Measurements from ENCODE around the gene PRKAG1. TPM values are rescaled to one million over a fixed set of nuclear protein-coding genes. Genes with fewer than 3 reads are reported as not detected.
A peak's percentile ranks its signal among the peaks of the same experiment; 100 is the strongest.

Gene PRKAG1
- total and polyA plus RNA-seq, 7 donors, result 48.6 to 71.3 (median 61.3) TPM

DNA sequence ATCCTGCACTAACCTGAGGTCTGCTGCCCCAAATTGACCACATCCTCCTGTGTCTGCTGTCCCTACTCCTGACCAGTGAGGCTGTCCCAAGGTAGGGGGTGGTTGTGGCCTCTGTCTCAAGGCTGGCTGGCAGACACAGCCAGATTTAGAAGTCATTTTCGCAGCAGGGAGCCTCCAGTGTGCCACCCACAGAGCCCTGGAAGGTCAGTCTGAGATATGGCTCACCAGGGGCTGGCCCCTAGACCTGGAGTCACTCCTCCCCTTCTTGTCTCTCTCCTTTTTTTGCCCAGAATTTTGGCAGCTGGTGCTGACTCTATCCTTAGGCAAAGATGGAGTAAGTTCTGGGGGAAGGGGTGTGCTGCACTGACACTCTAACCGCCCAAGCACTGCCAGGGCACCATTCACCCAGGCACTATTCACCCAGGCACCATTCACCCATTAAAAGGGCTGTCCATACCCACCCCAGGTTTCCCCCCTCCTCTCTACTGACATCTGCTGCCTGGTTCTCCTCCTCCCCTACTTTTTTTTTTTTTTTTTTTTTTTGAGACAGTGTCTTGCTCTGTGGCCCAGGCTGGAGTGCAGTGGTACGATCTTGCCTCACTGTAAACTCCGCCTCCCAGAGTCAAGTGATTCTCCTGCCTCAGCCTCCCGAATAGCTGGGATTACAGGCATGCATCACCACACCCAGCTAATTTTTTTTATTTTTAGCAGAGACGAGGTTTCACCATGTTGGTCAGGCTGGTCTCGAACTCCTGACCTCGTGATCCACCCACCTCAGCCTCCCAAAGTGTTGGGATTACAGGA is 27.1 kb downstream of the PRKAG1 start:
- Histone ChIP-seq H3K4me1 (peaks cover 0 to 13% (median 11%) of the 10 kb centered on the region in 4 donors), H3K4me3 (no peak overlapping the region), H3K9me3 (no peaks in the 10 kb centered on the region), H3K27ac (no peak overlapping the region), H3K27me3 (peaks cover 17 to 99% (median 38%) of the 10 kb centered on the region in 3 donors), H3K36me3 (no peaks in the 10 kb centered on the region)
- no peak for DNase-seq
- TF ChIP-seq POLR2AphosphoS5 (IDR thresholded peaks at IDR 0.05) (no peak), POLR2A (IDR thresholded peaks at IDR 0.05) (no peak), EP300 (IDR thresholded peaks at IDR 0.05) (no peak)
- TF ChIP-seq, protein P1, sequence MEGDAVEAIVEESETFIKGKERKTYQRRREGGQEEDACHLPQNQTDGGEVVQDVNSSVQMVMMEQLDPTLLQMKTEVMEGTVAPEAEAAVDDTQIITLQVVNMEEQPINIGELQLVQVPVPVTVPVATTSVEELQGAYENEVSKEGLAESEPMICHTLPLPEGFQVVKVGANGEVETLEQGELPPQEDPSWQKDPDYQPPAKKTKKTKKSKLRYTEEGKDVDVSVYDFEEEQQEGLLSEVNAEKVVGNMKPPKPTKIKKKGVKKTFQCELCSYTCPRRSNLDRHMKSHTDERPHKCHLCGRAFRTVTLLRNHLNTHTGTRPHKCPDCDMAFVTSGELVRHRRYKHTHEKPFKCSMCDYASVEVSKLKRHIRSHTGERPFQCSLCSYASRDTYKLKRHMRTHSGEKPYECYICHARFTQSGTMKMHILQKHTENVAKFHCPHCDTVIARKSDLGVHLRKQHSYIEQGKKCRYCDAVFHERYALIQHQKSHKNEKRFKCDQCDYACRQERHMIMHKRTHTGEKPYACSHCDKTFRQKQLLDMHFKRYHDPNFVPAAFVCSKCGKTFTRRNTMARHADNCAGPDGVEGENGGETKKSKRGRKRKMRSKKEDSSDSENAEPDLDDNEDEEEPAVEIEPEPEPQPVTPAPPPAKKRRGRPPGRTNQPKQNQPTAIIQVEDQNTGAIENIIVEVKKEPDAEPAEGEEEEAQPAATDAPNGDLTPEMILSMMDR (IDR thresholded peaks at IDR 0.05), result no peak
- intact Hi-C loops (cut with DNase I), result no loop called here
- WGBS, 2 donors, result 66 to 76% methylated on average over 8 of the region's 8 CpGs

GRCh38 chr12:48990552-48990951 is 28.0 kb downstream of the PRKAG1 start:
- H3K4me1 ChIP-seq, result peaks cover 0 to 12% (median 10%) of the 10 kb centered on the region in 4 donors
- H3K4me3 ChIP-seq, result no peak overlapping the region
- intact Hi-C loops (cut with DNase I), result no loop called here
- no peak for DNase-seq
- H3K27ac ChIP-seq, result no peak overlapping the region
- peaks cover 22 to 99% (median 41%) of the 10 kb centered on the region in 3 donors for H3K27me3 ChIP-seq
- no peaks in the 10 kb centered on the region for H3K9me3 ChIP-seq
- TF ChIP-seq EP300 (IDR thresholded peaks at IDR 0.05), result no peak
- TF ChIP-seq, protein P1 (IDR thresholded peaks at IDR 0.05), result no peak
- no peak for TF ChIP-seq POLR2AphosphoS5 (IDR thresholded peaks at IDR 0.05)
- TF ChIP-seq POLR2A (IDR thresholded peaks at IDR 0.05), result no peak
- H3K36me3 ChIP-seq, result no peaks in the 10 kb centered on the region

DNA sequence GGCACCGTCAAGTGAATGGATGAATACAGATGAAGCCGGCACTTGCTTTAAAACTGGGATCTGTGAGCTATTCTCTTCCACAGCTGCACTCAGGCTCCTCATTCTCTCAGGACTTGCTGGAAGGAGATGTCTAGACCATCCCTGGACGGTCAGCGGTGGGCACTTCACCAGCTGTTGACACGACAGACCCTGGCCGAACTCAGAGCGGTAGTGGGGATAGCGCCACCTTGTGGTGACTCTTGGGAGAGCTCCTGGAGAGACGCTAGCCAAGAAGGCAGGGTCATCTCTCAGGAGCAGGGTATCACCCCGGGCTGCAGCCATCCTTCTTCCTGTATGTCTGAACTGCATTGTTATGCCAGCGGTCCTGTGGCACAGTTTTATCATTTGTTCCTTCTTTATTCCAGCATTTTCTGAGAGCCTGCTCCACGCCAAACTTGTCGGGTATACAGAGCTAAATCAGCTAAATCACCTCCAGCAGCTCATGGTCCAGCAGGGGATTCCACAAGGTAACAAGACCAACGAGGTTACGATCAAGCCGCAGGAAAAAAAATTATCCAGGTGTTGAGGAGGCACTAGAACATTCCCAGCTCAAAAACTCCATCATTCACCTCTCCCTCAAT is 30.4 kb downstream of the PRKAG1 start:
- peaks cover 12 to 91% (median 34%) of the 10 kb centered on the region in 3 donors for H3K27me3 ChIP-seq
- TF ChIP-seq, protein P1 (IDR thresholded peaks at IDR 0.05), result peak; percentile 20 to 71 (median 52)
- no peak for TF ChIP-seq POLR2AphosphoS5 (IDR thresholded peaks at IDR 0.05)
- H3K4me3 ChIP-seq, result no peak overlapping the region
- 22 to 29% methylated on average over 16 of the region's 16 CpGs for WGBS, 2 donors
- H3K36me3 ChIP-seq, result no peaks in the 10 kb centered on the region
- no peak for DNase-seq
- H3K4me1 ChIP-seq, result no peaks in the 10 kb centered on the region
- no peaks in the 10 kb centered on the region for H3K9me3 ChIP-seq
- no peak overlapping the region for H3K27ac ChIP-seq
- intact Hi-C loops (cut with DNase I), result no loop called here

DNA sequence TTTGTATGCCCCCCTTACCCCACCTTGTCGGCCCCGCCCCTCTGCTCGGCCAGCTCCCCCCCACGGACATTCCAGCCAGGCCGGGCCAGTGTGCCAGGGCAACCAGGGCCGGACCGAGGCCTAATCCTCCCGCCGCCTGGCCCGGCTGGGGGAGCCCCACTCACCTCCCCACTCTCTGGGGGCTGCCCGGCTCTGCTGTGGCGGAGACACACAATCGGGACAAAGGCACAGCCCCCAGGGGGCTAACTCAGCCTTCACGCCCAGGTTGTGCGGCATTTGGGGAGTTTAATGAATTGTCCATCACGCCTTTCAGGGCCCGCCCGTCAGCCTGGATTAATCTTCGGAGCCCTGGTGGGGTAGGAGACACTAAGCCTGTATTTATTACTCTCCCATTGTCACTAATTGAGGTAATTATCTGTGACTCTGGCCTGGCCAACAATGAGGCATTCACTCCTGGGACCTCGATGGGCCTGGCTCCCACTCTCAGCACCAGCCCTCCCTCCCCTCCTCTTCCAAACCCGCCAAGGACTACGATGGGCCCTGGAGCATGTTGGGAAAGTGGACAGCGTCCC is 31.8 kb downstream of the PRKAG1 start:
- Histone ChIP-seq H3K27ac (no peak overlapping the region), H3K4me3 (no peak overlapping the region), H3K9me3 (no peaks in the 10 kb centered on the region), H3K4me1 (no peaks in the 10 kb centered on the region), H3K36me3 (no peaks in the 10 kb centered on the region), H3K27me3 (peaks cover 15 to 89% (median 46%) of the 10 kb centered on the region in 3 donors)
- intact Hi-C loops (cut with DNase I), result no loop called here
- no peak for TF ChIP-seq POLR2AphosphoS5 (IDR thresholded peaks at IDR 0.05)
- TF ChIP-seq EP300 (IDR thresholded peaks at IDR 0.05), result no peak
- TF ChIP-seq POLR2A (IDR thresholded peaks at IDR 0.05), result no peak
- TF ChIP-seq, protein P1 (IDR thresholded peaks at IDR 0.05), result no peak
- DNase-seq, result no peak
- 72 to 80% methylated on average over 23 of the region's 23 CpGs for WGBS, 2 donors
